WERI-Rb-1 (cell line): ENCODE measurements around the gene SYNDIG1L.

Experiments
- DNase-seq: peaks from one replicate; pipeline ENCODE4 v3.0.0-alpha.2; 2020
- H3K27ac ChIP-seq: fragments of 250-450 bp; sonication (Bioruptor Pico); 2 replicates; pipeline ENCODE4 v1.5.1; 2020; ENCODE audit warnings: mild to moderate bottlenecking, moderate library complexity
- H3K27me3 ChIP-seq: fragments of 250-450 bp; sonication (Bioruptor Pico); 2 replicates; pipeline ENCODE4 v1.5.1; 2021; ENCODE audit warnings: mild to moderate bottlenecking, low read depth, moderate library complexity; ENCODE audit not compliant: insufficient read depth, severe bottlenecking
- H3K36me3 ChIP-seq: fragments of 250-450 bp; sonication (Bioruptor Pico); 2 replicates; pipeline ENCODE4 v1.5.1; 2020; ENCODE audit warnings: mild to moderate bottlenecking, moderate library complexity
- H3K4me3 ChIP-seq: 2 replicates; pipeline ENCODE4 v1.5.1; 2011; ENCODE audit warnings: low read depth, mild to moderate bottlenecking, control low read depth, low read length
- H3K9me3 ChIP-seq: fragments of 250-450 bp; sonication (Bioruptor Pico); 2 replicates; pipeline ENCODE4 v1.5.1; 2021; ENCODE audit warnings: mild to moderate bottlenecking, moderate library complexity; ENCODE audit not compliant: severe bottlenecking
- CTCF ChIP-seq: IDR thresholded peaks from 2 replicates; pipeline ENCODE4 v1.5.1; 2011; ENCODE audit warnings: low read depth, mild to moderate bottlenecking, control low read depth, inconsistent platforms, low read length

Gene SYNDIG1L

GRCh38 chr14:74468513-74468912 is 42.5 kb upstream of the SYNDIG1L start:
- Histone ChIP-seq H3K27me3 (no peaks in the 10 kb centered on the region), H3K9me3 (no peaks in the 10 kb centered on the region), H3K36me3 (no peaks in the 10 kb centered on the region), H3K27ac (no peak overlapping the region), H3K4me3 (no peak overlapping the region)
- DNase-seq, result no peak
- TF ChIP-seq CTCF, result no peak

DNA sequence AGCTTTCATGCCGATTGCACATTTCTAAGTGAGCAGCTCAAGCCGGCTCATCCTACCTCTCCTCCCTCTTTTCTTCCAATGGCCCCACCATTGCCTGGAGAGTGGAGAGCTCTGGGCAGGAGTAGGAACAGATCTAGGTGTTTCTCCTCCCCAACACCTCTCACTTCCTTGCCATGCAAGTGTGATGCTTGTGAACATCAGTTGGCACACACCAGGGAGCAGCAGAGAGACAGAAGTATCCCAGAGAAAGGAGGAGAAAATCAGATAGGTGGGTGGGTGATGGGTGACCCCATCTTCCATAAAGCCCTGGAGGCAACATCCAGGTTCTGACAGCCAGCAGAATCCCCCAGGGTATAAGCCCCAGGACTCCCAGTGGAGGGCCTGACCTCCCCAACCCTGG is 39.3 kb upstream of the SYNDIG1L start:
- Histone ChIP-seq H3K27me3 (no peaks in the 10 kb centered on the region), H3K9me3 (no peaks in the 10 kb centered on the region), H3K4me3 (no peak overlapping the region), H3K27ac (no peak overlapping the region), H3K36me3 (no peaks in the 10 kb centered on the region)
- TF ChIP-seq CTCF, result no peak
- DNase-seq, result no peak

DNA sequence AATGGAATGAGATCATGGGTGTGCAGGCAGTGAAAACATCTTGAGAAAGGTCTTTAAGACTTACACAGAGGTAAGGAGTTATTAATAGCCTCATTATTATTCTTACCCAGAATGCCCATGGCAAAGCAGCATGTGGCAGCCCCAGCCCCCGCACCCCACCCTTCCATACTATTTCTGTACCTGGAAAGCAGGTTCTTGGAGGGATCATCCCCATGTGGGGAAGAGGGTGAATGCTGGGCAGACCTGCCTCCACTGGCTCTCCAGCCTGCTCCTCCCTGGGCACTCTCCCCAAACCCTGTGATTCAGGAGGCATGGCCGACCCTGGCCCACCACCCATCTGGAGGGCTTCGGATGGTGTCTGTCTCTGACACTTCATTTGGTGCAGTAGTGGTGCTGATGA is 38.8 kb upstream of the SYNDIG1L start:
- H3K36me3 ChIP-seq, result no peaks in the 10 kb centered on the region
- H3K27ac ChIP-seq, result no peak overlapping the region
- H3K27me3 ChIP-seq, result no peaks in the 10 kb centered on the region
- H3K9me3 ChIP-seq, result no peaks in the 10 kb centered on the region
- no peak for TF ChIP-seq CTCF
- no peak overlapping the region for H3K4me3 ChIP-seq
- no peak for DNase-seq

GRCh38 chr14:74463697-74464096 is 37.7 kb upstream of the SYNDIG1L start:
- H3K36me3 ChIP-seq, result no peaks in the 10 kb centered on the region
- DNase-seq, result no peak
- H3K27me3 ChIP-seq, result no peaks in the 10 kb centered on the region
- no peak for TF ChIP-seq CTCF
- no peaks in the 10 kb centered on the region for H3K9me3 ChIP-seq
- no peak overlapping the region for H3K27ac ChIP-seq
- no peak overlapping the region for H3K4me3 ChIP-seq

- no peak for DNase-seq
- no peak for TF ChIP-seq CTCF
- H3K4me3 ChIP-seq, result no peak overlapping the region
- no peaks in the 10 kb centered on the region for H3K27me3 ChIP-seq
- H3K36me3 ChIP-seq, result no peaks in the 10 kb centered on the region
- no peak overlapping the region for H3K27ac ChIP-seq
- no peaks in the 10 kb centered on the region for H3K9me3 ChIP-seq
Measured at GRCh38 chr14:74462993-74463392, 37.0 kb upstream of the SYNDIG1L start.

DNA sequence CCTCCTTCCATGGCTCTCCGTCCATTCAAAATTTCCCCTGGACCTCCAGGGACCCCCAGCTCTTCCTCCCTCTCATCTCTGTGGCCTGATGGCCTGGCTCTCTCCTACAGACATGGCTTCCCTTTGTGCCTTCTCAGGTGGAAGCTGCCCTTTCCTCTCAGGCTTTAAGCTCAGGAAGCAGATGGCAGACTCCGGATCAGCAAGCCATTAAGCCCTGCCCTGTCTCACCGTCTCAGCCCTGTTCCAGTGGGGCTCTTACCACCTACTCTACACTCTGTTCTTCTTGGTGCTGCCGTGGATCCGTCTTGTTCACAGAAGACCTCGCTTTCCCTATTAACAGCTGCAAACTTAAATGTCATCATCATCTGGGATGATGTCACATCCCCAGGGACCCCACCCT is 34.0 kb upstream of the SYNDIG1L start:
- no peak for TF ChIP-seq CTCF
- peak; percentile 89 for DNase-seq
- Histone ChIP-seq H3K36me3 (no peaks in the 10 kb centered on the region), H3K9me3 (no peaks in the 10 kb centered on the region), H3K4me3 (no peak overlapping the region), H3K27me3 (no peaks in the 10 kb centered on the region), H3K27ac (peak overlapping the region; percentile 99)
